H4 (cell line): Measurements from ENCODE around the gene NEBL. TPM values are rescaled to one million over a fixed set of nuclear protein-coding genes. Genes with fewer than 3 reads are reported as not detected.

Experiments used
- DNase-seq: peaks from one replicate; pipeline ENCODE4 v3.0.0-alpha.2; 2015; ENCODE audit warnings: low spot score
- total RNA-seq: library from RNA; depleted of rRNA; stranded (reverse); fragments of >200 nt; shearing (Covaris generic); gene quantifications from 2 replicates; pipeline ENCODE4 v1.2.3, GENCODE V29; 2014

NEBL gene
- total RNA-seq, 1 experiment from 2014 or later: 0.17 TPM

DNA sequence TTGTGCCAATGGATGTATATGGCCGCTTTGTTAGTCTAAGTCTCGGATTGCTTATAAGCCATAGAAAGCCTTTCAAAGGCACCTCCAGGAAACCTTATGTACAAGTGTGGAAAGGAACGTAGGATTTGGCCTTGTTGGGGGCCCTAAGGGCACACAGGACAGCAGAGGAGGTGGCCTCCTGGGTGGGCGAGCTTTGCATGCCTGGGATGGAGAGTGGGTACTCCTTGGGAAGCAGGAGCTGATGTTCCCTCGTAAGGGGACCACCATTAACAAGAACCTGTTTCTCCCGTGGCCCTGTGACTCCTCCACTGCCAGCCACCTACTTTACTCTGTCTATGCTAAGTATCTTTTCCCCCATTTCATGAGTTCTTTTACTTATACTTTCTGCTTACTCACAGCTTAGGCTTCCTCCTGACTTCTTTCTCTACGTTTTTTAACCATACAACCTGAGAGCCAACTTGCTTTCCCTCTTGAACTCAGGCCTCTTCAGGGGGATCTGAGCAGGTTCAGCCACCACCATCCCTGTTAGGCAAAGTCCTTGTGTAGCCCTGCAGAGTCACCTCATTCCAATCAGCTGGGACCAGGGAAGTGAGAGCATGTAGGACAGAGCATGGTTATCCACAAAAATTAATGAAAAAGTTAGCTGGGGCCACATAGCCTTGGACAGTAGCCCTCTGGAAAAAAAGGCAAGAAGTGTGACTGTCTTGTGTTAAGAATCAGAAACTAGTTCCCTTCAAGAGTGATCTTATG is 118.9 kb downstream of the NEBL start:
- no peak for DNase-seq

DNA sequence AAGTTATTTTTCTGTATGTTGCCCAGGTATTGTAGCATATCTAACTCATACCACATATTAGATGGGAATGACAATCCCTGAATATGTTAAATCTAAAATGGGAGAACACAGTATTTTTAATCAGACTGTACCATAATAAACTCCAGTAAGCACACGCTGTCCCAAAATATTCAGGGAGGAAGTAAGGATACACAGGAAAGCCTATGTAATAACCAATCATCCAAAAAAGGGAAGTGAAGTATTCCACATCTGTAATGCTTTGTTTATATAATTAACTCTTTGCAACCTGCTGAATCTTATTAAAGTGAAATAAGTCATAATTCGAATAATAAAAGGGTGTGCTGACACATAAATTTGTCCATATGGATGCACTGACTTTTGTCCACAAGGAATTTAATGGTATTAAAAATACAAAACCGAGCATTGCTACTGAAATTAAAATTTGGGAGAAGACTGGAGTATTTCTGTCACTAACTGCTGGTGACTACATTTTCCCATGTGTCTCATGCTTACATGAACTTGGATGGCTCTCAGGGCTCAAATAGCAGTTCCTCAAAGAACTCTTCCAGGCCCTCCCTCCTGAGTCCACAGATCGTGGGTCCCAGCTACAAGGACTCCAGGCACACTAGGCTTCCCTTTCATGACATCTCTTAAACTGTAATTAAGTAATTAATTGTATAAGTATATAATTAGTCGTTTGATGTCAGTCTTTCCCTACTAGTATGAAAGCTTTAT is 120.6 kb downstream of the NEBL start:
- DNase-seq: no peak

- DNase-seq: no peak
These were observed 126.1 kb downstream of the NEBL start for GRCh38 chr10:20771051-20771450.

- no peak for DNase-seq
These were observed 127.6 kb downstream of the NEBL start for GRCh38 chr10:20769481-20769880.

DNA sequence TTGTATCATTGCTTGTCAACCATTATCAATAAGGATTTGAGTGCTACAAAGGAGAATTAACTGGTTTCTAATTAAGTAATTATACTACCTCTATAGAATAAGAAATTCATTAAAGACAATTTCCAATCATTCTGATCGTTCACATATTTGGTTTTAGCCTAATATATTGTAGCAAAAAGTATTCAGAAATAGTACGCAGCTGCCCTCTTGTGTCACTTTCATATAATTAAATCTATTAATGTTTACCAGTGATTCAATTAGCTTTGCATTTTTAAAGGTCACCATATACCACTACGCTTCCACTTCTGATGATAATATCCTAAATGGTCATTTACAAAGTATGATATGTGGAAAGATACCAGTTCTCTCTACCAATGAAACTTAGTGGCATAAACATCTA is 128.3 kb downstream of the NEBL start:
- DNase-seq: no peak

DNA sequence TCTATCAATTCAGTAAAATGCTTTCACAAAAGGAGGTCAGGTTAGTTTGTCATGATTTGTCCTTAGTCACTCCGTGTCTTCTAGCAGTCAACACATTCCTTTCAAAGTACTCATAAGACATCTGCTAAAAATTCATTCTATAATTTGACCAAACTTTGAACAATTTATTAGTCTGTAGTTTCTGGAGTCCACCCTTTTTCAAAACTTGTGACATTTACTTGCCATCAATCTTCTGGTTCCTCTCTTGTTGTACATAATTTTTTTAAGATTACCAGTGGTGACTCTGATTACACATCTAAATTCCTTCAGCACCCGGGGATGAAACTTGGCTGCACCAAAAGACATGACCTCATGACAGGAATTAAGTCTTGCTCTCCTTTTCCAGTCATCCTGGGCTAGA is 130.1 kb downstream of the NEBL start:
- DNase-seq: peak; percentile 8

GRCh38 chr10:20765066-20765465 is 132.0 kb downstream of the NEBL start:
- DNase-seq: no peak

DNA sequence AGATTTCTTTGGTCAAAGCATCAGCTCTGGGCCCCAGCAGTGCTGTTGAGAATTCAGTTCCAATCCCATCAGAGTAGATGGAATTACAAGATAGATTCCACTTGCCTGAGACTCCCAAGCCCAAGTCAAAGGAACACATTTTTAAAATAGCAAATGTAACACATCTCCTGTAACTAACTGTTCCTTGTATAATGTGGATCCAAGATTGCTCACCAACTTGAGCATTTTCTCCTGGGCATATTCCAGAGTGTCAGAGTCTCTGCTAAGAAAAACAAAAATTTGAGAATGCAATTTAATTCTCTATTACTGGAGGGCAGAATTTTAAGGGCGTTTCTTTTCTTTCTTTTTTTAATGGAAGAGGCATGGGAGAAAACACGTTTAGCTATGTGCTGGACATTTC is 136.7 kb downstream of the NEBL start:
- no peak for DNase-seq

DNA sequence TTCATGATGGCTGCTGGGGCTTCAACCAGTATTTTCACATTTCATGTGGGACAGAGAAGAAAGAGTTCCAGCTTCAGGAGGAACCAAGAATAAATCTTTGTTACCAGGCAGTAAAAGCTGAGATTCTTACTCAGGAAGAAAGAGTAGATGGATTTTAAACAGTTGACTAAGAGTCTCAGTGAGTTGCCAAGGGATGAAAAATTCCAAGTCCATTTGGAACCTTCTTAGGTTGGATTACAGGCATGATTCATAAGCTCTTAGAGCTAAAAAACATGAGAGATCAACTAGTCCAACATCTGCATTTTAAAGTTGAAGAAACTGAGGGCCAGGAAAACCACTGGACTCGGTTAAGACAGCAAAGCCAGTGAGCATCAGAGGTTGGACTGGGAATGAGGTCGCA is 148.6 kb downstream of the NEBL start:
- no peak for DNase-seq

- DNase-seq: no peak
These were observed 149.3 kb downstream of the NEBL start for GRCh38 chr10:20747782-20748181.

DNA sequence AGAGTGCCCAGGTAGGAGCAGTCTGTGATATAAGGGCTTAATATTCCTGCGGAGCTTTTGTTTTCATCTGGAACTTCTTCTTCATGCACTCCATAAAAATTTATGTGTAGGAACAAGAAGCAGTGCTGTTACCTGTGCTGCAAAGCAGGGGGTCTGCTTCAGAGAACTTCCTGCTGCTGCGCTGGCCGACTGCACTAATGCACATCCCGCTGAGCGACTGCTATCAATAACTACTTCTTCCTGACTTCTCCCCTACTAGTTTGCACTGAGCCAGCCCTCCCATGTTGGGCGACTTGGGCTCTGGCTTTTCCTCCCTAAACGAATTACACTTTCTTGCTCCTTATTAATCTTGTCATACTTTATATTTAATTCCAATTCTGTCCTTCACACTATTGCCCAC is 150.3 kb downstream of the NEBL start:
- DNase-seq: no peak

GRCh38 chr10:20745556-20746375 is 151.3 kb downstream of the NEBL start:
- no peak for DNase-seq

GRCh38 chr10:20744821-20745220 is 152.3 kb downstream of the NEBL start:
- no peak for DNase-seq

- DNase-seq: no peak
These were observed 153.2 kb downstream of the NEBL start for GRCh38 chr10:20743942-20744341.

GRCh38 chr10:20742737-20743541 is 154.2 kb downstream of the NEBL start:
- DNase-seq: no peak

- DNase-seq: no peak
These were observed 157.0 kb downstream of the NEBL start for GRCh38 chr10:20740120-20740519.

DNA sequence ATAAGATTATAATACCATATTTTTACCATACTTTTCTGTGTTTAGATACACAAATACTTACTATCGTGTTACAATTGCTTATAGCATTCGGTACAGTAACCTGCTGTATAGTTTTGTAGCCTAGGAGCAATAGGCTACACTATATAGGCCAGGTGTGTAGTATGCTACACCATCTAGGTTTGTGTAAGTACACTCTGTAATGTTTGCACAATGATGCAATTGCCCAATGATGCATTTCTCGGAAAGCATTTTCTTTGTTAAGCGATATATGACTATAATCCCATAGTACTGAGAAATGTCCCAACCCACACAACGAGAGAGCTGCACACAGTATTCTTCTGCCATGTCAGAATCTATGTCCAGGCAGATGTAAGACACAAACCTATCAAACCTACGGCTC is 160.0 kb downstream of the NEBL start:
- no peak for DNase-seq
